Raji (cell line): ENCODE data around the gene MAP7D1.

Source experiments
- POLR2A ChIP-seq: IDR thresholded peaks from 2 replicates; pipeline ENCODE4 v1.6.1; 2011; ENCODE audit warnings: low read depth, low read length, control low read depth; ENCODE audit not compliant: insufficient read depth

MAP7D1 gene

GRCh38 chr1:36222481-36223380 is 66.8 kb downstream of the MAP7D1 start:
- no peak for TF ChIP-seq POLR2A

- TF ChIP-seq POLR2A: no peak
Observed at GRCh38 chr1:36223381-36223995, 67.5 kb downstream of the MAP7D1 start.

DNA sequence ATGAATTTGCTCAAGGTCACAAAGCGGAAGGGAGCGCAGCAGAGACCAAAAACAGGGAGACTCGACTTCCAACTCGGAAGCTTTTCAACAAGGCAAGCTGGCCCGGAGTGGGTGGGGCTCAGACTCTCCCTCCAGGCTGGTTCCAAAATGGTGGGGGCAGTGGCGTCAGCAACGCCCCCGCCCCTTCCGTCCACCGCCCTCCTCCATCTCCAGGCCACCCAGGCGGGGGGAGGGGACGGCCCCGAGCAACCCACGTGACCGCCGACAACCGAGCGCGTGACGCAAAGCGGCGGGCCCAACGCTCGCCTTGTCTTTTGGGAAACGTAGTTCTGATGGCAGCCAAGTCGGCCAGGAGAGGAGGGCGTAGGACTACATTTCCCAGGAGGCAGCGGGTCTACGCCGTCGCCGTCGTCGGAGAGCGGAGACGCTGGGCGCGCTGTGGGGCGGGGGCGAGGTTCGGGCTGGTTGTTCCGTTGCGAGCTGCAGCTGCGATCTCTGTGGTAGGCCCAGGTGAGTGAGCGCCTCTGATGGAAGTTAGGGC is 68.1 kb downstream of the MAP7D1 start, which contains the start of gene THRAP3:
Gene THRAP3 (plus strand): TSS at position 448 of the 541 bp plus-strand sequence. CDS start 58,121 bp downstream, outside the sequence.
- TF ChIP-seq POLR2A: peak; percentile 92

GRCh38 chr1:36224537-36225282 is 68.8 kb downstream of the MAP7D1 start:
- TF ChIP-seq POLR2A: no peak

GRCh38 chr1:36225283-36225899 is 69.4 kb downstream of the MAP7D1 start:
- no peak for TF ChIP-seq POLR2A
